Calu3 (cell line): Measurements from ENCODE around the gene OTOG. TPM values are rescaled to one million over a fixed set of nuclear protein-coding genes. Genes with fewer than 3 reads are reported as not detected.

Experiments used
- BruUV-seq: library from RNA; stranded (reverse); fragments of 400-500 nt; replicated peaks from 2 replicates; lab custom pipeline; 2021; lab: Mats Ljungman, UMichigan
- CTCF ChIA-PET: fragments of 300-600 bp; sonication (Branson Sonifier 250); formaldehyde crosslinking; loops from one replicate; lab custom pipeline; 2022; ENCODE audit warnings: antibody characterized with exemption; lab: Charles Lee
- DNase-seq: peaks from one replicate; pipeline ENCODE4 v3.0.0; 2022
- H3K27ac Mint-ChIP-seq: one replicate; pipeline ENCODE4 v1.8.0; 2022; ENCODE audit warnings: mixed read lengths; ENCODE audit not compliant: unreplicated experiment
- H3K27me3 Mint-ChIP-seq: one replicate; pipeline ENCODE4 v1.8.0; 2022; ENCODE audit warnings: mixed read lengths; ENCODE audit not compliant: unreplicated experiment
- H3K36me3 Mint-ChIP-seq: one replicate; pipeline ENCODE4 v1.8.0; 2022; ENCODE audit warnings: mild to moderate bottlenecking, moderate library complexity, mixed read lengths; ENCODE audit not compliant: insufficient read depth, unreplicated experiment
- H3K4me1 Mint-ChIP-seq: one replicate; pipeline ENCODE4 v1.8.0; 2022; ENCODE audit warnings: mild to moderate bottlenecking, low read depth, mixed read lengths; ENCODE audit not compliant: unreplicated experiment
- H3K4me3 Mint-ChIP-seq: one replicate; pipeline ENCODE4 v1.8.0; 2022; ENCODE audit warnings: mild to moderate bottlenecking, low read depth, moderate library complexity, mixed read lengths; ENCODE audit not compliant: unreplicated experiment
- H3K9me3 Mint-ChIP-seq: one replicate; pipeline ENCODE4 v1.8.0; 2022; ENCODE audit warnings: low read depth, mixed read lengths; ENCODE audit not compliant: unreplicated experiment
- intact Hi-C: fragments of 100-400 bp; cut with micrococcal nuclease; formaldehyde crosslinking; loops from one replicate; pipeline ENCODE4 v1.10.0; 2022; ENCODE audit not compliant: unreplicated experiment
- total RNA-seq: library from RNA; stranded (reverse); gene quantifications from 2 replicates; pipeline ENCODE4 v1.2.3, GENCODE V29; 2022
- TF ChIP-seq, protein P1 (sequence below): fragments of 200-600 bp; IDR thresholded peaks from one replicate; pipeline ENCODE4 v1.8.0; 2022; ENCODE audit warnings: antibody characterized with exemption; ENCODE audit not compliant: unreplicated experiment

OTOG gene
- total RNA-seq, 1 experiment from 2014 or later = not detected

DNA sequence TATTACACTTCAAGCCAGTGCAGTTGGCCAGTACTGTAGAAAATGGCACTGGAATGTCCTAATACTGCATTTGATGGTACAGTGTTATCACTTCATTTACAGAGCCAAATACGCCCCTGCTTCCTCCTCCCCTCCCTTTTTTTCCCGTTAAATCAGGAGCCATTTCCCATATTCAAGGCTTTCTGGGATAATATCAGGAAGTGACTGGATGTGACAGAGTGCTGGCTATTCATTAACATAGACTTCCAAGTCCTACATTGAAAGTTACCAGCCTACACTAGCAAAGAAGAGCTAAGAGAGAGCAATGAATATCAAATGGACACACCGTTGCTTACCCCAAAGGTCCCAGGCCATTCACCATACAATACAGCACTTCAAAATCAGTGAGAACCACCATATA lies 38.3 kb upstream of the OTOG start:
- no peak for DNase-seq
- Mint-ChIP-seq H3K27me3 (no peaks in the 10 kb centered on the region), H3K27ac (no peak overlapping the region), H3K4me1 (peaks cover 13% of the 10 kb centered on the region), H3K4me3 (no peak overlapping the region), H3K9me3 (no peaks in the 10 kb centered on the region), H3K36me3 (no peaks in the 10 kb centered on the region)
- TF ChIP-seq, protein P1, sequence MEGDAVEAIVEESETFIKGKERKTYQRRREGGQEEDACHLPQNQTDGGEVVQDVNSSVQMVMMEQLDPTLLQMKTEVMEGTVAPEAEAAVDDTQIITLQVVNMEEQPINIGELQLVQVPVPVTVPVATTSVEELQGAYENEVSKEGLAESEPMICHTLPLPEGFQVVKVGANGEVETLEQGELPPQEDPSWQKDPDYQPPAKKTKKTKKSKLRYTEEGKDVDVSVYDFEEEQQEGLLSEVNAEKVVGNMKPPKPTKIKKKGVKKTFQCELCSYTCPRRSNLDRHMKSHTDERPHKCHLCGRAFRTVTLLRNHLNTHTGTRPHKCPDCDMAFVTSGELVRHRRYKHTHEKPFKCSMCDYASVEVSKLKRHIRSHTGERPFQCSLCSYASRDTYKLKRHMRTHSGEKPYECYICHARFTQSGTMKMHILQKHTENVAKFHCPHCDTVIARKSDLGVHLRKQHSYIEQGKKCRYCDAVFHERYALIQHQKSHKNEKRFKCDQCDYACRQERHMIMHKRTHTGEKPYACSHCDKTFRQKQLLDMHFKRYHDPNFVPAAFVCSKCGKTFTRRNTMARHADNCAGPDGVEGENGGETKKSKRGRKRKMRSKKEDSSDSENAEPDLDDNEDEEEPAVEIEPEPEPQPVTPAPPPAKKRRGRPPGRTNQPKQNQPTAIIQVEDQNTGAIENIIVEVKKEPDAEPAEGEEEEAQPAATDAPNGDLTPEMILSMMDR = no peak
- intact Hi-C loops = loop anchor here (10.0 kb wide), 1 partner anchor 274 kb away; no protein-coding TSS in a partner anchor
- CTCF ChIA-PET = interaction anchor here (0.8 to 1.6 kb wide), 3 partner anchors 11 to 125 kb away, joined by 3 to 7 read pairs (median 4); no protein-coding TSS in a partner anchor
- no TSS peak for BruUV-seq

DNA sequence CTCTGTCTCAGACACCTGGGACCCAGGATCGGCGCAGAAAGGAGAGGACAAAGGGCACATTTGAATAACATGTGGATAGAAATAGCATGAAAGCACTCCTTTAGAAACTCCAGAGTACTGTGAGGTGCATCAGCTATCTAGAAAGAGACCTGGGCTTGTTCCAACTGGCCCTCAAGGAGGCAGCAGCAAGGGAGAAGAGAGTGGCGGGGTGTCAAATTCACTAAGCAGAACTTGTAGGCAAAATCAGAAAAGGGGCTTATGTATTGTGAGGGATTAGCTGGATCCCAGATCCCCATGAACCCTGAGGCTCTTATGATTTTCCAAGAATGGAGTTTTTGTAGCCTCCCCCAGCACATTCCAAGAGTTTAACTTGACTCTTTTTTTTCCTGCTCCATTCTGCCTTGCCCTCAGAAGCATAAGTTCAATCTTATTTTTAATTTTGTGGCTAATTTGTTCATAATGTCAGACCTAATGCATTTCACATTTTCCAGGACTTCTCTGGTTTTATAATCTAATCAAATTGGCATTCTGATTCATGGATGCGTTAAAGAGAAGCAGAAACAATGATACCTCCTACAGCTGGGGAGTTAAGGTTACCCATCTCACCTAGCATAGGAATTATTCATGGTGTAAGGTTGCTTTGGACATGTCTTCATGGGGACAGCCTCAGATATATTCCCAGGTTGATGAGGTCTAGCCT lies 36.4 kb upstream of the OTOG start:
- TF ChIP-seq, protein P1 = no peak
- no TSS peak for BruUV-seq
- no peak overlapping the region for H3K27ac Mint-ChIP-seq

DNA sequence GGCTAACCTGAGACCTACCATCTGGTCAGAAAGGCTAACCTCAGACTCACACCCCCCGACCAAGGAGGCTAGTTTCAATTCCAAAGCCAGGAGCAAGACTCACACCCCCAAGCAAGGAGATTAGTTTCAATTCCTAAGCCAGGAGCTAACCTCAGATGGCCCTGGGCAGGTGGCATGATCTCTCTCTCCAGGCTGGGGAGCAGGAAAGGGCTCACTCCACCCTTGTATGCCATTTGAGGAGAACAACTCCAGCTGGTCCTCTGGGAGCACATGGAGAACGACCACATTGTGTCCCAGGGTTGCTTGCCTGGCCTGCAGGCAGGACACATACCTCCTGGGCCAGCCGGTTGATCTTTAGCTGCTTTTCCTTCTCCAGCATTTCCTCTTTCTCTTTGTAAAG lies 35.5 kb upstream of the OTOG start:
- no peaks in the 10 kb centered on the region for H3K36me3 Mint-ChIP-seq
- H3K27ac Mint-ChIP-seq = no peak overlapping the region
- CTCF ChIA-PET = interaction anchor here (1.2 kb wide), 1 partner anchor 219 kb away, joined by 4 read pairs; no protein-coding TSS in a partner anchor
- H3K4me1 Mint-ChIP-seq = peaks cover 13% of the 10 kb centered on the region
- no peaks in the 10 kb centered on the region for H3K9me3 Mint-ChIP-seq
- DNase-seq = no peak
- intact Hi-C loops = no loop called here
- H3K27me3 Mint-ChIP-seq = no peaks in the 10 kb centered on the region
- H3K4me3 Mint-ChIP-seq = no peak overlapping the region
- TF ChIP-seq, protein P1 = no peak
- BruUV-seq = no TSS peak

More for the DNA sequence above, 36.4 kb upstream of the OTOG start:
- CTCF ChIA-PET = no interaction called here
- DNase-seq = no peak
- Mint-ChIP-seq H3K27me3 (no peaks in the 10 kb centered on the region), H3K4me3 (no peak overlapping the region), H3K36me3 (no peaks in the 10 kb centered on the region), H3K4me1 (peaks cover 13% of the 10 kb centered on the region), H3K9me3 (no peaks in the 10 kb centered on the region)
- intact Hi-C loops = no loop called here

DNA sequence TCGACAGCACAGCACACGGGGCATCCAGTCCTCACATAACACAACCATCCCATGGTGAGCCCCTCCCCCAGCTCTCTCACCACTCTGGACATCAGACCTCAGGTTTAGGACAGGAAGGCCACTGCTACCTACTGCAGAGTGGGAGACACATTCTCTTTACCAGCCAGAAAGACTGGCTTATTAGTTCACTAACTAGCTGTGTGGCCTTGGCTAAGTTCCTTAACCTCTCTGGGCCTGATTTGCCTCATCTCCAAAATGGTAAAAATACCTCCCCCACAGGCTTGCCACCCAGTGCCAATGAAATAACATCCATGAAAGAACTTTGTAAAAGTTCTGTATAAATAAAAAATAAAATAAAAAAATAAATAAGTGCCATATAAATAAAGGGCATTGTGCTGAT lies 35.0 kb upstream of the OTOG start:
- BruUV-seq = no TSS peak
- CTCF ChIA-PET = interaction anchor here (1.2 kb wide), 1 partner anchor 219 kb away, joined by 4 read pairs; no protein-coding TSS in a partner anchor
- no peaks in the 10 kb centered on the region for H3K36me3 Mint-ChIP-seq
- no peak for DNase-seq
- no peak overlapping the region for H3K4me3 Mint-ChIP-seq
- intact Hi-C loops = no loop called here
- no peaks in the 10 kb centered on the region for H3K27me3 Mint-ChIP-seq
- H3K9me3 Mint-ChIP-seq = no peaks in the 10 kb centered on the region
- H3K27ac Mint-ChIP-seq = no peak overlapping the region
- H3K4me1 Mint-ChIP-seq = peaks cover 13% of the 10 kb centered on the region
- TF ChIP-seq, protein P1 = no peak
